GM04504 (cell line): ENCODE results near the gene SOCS6.
"Not testable (repeated sequence)": the region's sequence is repeated elsewhere in the genome, so short reads cannot be mapped to it uniquely, and the experiment has no call there.

ENCODE experiments used
- DNase-seq: peaks from one replicate; pipeline ENCODE4 v3.0.0-alpha.2; 2012; ENCODE audit warnings: low read depth

The SOCS6 gene

GRCh38 chr18:70324897-70325296 is 36.1 kb downstream of the SOCS6 start:
- DNase-seq: no peak

- no peak for DNase-seq
Observed at GRCh38 chr18:70326255-70326654, 37.4 kb downstream of the SOCS6 start.

- no peak for DNase-seq
Observed at GRCh38 chr18:70328169-70328568, 39.3 kb downstream of the SOCS6 start.

- no peak for DNase-seq
Observed at GRCh38 chr18:70329071-70329470, 40.2 kb downstream of the SOCS6 start.

GRCh38 chr18:70330887-70331286 is 42.0 kb downstream of the SOCS6 start:
- DNase-seq: no peak

- DNase-seq: no peak
Observed at GRCh38 chr18:70331456-70332097, 42.7 kb downstream of the SOCS6 start.

- no peak for DNase-seq
Observed at GRCh38 chr18:70332694-70333093, 43.8 kb downstream of the SOCS6 start.

- no peak for DNase-seq
Observed at GRCh38 chr18:70333316-70333715, 44.5 kb downstream of the SOCS6 start.

GRCh38 chr18:70333757-70334156 is 44.9 kb downstream of the SOCS6 start:
- DNase-seq: peak; percentile 83

GRCh38 chr18:70334264-70334663 is 45.4 kb downstream of the SOCS6 start:
- DNase-seq: no peak

GRCh38 chr18:70334728-70335329 is 46.0 kb downstream of the SOCS6 start:
- no peak for DNase-seq

GRCh38 chr18:70335892-70336726 is 47.3 kb downstream of the SOCS6 start:
- no peak for DNase-seq

GRCh38 chr18:70337139-70337972 is 48.5 kb downstream of the SOCS6 start:
- peak; percentile 69 for DNase-seq

- DNase-seq: no peak
Observed at GRCh38 chr18:70338890-70339289, 50.0 kb downstream of the SOCS6 start.

- DNase-seq: no peak
Observed at GRCh38 chr18:70339915-70340314, 51.1 kb downstream of the SOCS6 start.

- DNase-seq: not testable (repeated sequence)
Observed at GRCh38 chr18:70348481-70348880, 59.6 kb downstream of the SOCS6 start.

GRCh38 chr18:70349316-70349715 is 60.5 kb downstream of the SOCS6 start:
- no peak for DNase-seq

- DNase-seq: no peak
Observed at GRCh38 chr18:70354080-70354479, 65.2 kb downstream of the SOCS6 start.

- DNase-seq: no peak
Observed at GRCh38 chr18:70354771-70355170, 65.9 kb downstream of the SOCS6 start.

GRCh38 chr18:70355620-70356385 is 67.0 kb downstream of the SOCS6 start:
- no peak for DNase-seq

- DNase-seq: peak; percentile 76
Observed at GRCh38 chr18:70358105-70358406, 69.2 kb downstream of the SOCS6 start.

- no peak for DNase-seq
Observed at GRCh38 chr18:70359071-70359470, 70.2 kb downstream of the SOCS6 start.
